SU-DHL-6 (cell line): ENCODE results near the gene GEMIN5.
"Not testable (repeated sequence)": the region's sequence is repeated elsewhere in the genome, so short reads cannot be mapped to it uniquely, and the experiment has no call there.

Experiments
- H2AFZ ChIP-seq: fragments of 200-600 bp; sonication (generic); 2 replicates; pipeline ENCODE4 v1.6.1; 2014; ENCODE audit warnings: low read depth, mild to moderate bottlenecking, moderate library complexity, mixed read lengths, antibody characterized with exemption, low read length; ENCODE audit not compliant: severe bottlenecking
- H3F3A ChIP-seq: fragments of 200-600 bp; shearing (Covaris generic); 2 replicates; pipeline ENCODE4 v1.6.0; 2016; ENCODE audit warnings: antibody characterized with exemption, mild to moderate bottlenecking; ENCODE audit not compliant: insufficient read depth
- H3K27ac ChIP-seq: fragments of 200-600 bp; sonication (generic); 2 replicates; pipeline ENCODE4 v1.5.1; 2016; ENCODE audit warnings: low read depth, mild to moderate bottlenecking, low read length, moderate library complexity, mixed read lengths
- H3K27me3 ChIP-seq: fragments of 200-600 bp; sonication (generic), shearing (Covaris generic); 2 replicates; pipeline ENCODE4 v1.6.0; 2014; ENCODE audit warnings: mild to moderate bottlenecking, low read length
- H3K36me3 ChIP-seq: fragments of 200-600 bp; sonication (generic); 2 replicates; pipeline ENCODE4 v1.6.1; 2014; ENCODE audit warnings: mild to moderate bottlenecking, low read length, mixed read lengths
- H3K4me2 ChIP-seq: fragments of 300-600, 200-600 bp; shearing (Covaris generic), sonication (generic); 2 replicates; pipeline ENCODE4 v1.6.0; 2014; ENCODE audit warnings: low read length, low read depth, mild to moderate bottlenecking; ENCODE audit not compliant: poor library complexity, severe bottlenecking
- H3K4me3 ChIP-seq: fragments of 200-600 bp; sonication (generic); 2 replicates; pipeline ENCODE4 v1.5.1; 2014; ENCODE audit warnings: antibody characterized with exemption, low read length, mild to moderate bottlenecking, mixed read lengths; ENCODE audit not compliant: insufficient read depth, poor library complexity, severe bottlenecking
- H3K79me2 ChIP-seq: fragments of 200-600 bp; sonication (generic); 2 replicates; pipeline ENCODE4 v1.6.1; 2014; ENCODE audit warnings: mild to moderate bottlenecking, low read length, moderate library complexity; ENCODE audit not compliant: insufficient read depth
- H3K9ac ChIP-seq: fragments of 200-600 bp; sonication (generic); 2 replicates; pipeline ENCODE4 v1.7.0; 2014; ENCODE audit warnings: mild to moderate bottlenecking, low read length
- H3K9me2 ChIP-seq: fragments of 200-600 bp; sonication (generic); replicated peaks from 2 replicates; pipeline ENCODE4 v1.6.1; 2014; ENCODE audit warnings: low read length; ENCODE audit not compliant: insufficient read depth
- H3K9me3 ChIP-seq: fragments of 200-600 bp; sonication (generic); 2 replicates; pipeline ENCODE4 v1.6.1; 2014; ENCODE audit warnings: low read length, mixed read lengths; ENCODE audit not compliant: insufficient read depth
- H4K20me1 ChIP-seq: fragments of 200-600 bp; sonication (generic); 2 replicates; pipeline ENCODE4 v1.6.1; 2014; ENCODE audit warnings: low read depth, mild to moderate bottlenecking, antibody characterized with exemption, low read length, moderate library complexity, mixed read lengths
- EZH2phosphoT487 ChIP-seq: fragments of 200-600 bp; sonication (generic), shearing (Covaris generic); conservative IDR thresholded peaks from 2 replicates; pipeline ENCODE4 v1.6.1; 2018; ENCODE audit warnings: mild to moderate bottlenecking, antibody characterized with exemption, low read length, moderate library complexity, mixed read lengths
- TF ChIP-seq, protein P1 (sequence below): fragments of 200-600 bp; sonication (generic); IDR thresholded peaks from one replicate; pipeline ENCODE4 v1.5.1; 2017; ENCODE audit warnings: antibody characterized with exemption, mild to moderate bottlenecking, low read length, moderate library complexity; ENCODE audit not compliant: insufficient read depth, poor library complexity, severe bottlenecking

Gene GEMIN5

DNA sequence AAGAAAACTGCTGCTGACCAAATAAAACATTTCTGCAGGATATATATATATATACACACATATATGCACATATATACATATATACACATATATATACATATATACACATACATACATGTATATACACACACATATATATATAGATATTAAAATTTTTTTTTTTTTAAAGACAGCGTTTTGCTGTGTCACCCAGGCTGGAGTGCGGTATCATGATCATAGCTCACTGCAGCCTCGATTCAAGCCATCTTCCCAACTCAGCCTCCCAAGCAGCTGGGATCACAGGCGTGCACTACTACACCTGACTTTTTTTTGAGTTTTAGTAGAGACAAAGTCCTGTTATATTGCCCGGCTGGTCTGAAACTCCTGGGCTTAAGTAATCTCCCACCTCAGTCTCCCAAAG lies 5.5 kb upstream of the GEMIN5 start:
- H3K27ac ChIP-seq: no peak overlapping the region
- H3K4me3 ChIP-seq: no peak overlapping the region
- H3F3A ChIP-seq: peaks cover 15% of the 10 kb centered on the region
- H3K9me3 ChIP-seq: no peaks in the 10 kb centered on the region
- peaks cover 4% of the 10 kb centered on the region; the same call in 1 of the 2 replicates for H4K20me1 ChIP-seq
- H3K79me2 ChIP-seq: peaks cover 70% of the 10 kb centered on the region
- TF ChIP-seq EZH2phosphoT487: no peak
- TF ChIP-seq, protein P1, sequence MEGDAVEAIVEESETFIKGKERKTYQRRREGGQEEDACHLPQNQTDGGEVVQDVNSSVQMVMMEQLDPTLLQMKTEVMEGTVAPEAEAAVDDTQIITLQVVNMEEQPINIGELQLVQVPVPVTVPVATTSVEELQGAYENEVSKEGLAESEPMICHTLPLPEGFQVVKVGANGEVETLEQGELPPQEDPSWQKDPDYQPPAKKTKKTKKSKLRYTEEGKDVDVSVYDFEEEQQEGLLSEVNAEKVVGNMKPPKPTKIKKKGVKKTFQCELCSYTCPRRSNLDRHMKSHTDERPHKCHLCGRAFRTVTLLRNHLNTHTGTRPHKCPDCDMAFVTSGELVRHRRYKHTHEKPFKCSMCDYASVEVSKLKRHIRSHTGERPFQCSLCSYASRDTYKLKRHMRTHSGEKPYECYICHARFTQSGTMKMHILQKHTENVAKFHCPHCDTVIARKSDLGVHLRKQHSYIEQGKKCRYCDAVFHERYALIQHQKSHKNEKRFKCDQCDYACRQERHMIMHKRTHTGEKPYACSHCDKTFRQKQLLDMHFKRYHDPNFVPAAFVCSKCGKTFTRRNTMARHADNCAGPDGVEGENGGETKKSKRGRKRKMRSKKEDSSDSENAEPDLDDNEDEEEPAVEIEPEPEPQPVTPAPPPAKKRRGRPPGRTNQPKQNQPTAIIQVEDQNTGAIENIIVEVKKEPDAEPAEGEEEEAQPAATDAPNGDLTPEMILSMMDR: no peak
- no peak overlapping the region for H3K9ac ChIP-seq
- no peaks in the 10 kb centered on the region for H3K9me2 ChIP-seq
- no peaks in the 10 kb centered on the region for H3K27me3 ChIP-seq
- H3K4me2 ChIP-seq: no peak overlapping the region
- no peak overlapping the region for H2AFZ ChIP-seq
- H3K36me3 ChIP-seq: 0 out of 2 replicates have a peak, but pooled peaks cover 3% of the 10 kb centered on the region

DNA sequence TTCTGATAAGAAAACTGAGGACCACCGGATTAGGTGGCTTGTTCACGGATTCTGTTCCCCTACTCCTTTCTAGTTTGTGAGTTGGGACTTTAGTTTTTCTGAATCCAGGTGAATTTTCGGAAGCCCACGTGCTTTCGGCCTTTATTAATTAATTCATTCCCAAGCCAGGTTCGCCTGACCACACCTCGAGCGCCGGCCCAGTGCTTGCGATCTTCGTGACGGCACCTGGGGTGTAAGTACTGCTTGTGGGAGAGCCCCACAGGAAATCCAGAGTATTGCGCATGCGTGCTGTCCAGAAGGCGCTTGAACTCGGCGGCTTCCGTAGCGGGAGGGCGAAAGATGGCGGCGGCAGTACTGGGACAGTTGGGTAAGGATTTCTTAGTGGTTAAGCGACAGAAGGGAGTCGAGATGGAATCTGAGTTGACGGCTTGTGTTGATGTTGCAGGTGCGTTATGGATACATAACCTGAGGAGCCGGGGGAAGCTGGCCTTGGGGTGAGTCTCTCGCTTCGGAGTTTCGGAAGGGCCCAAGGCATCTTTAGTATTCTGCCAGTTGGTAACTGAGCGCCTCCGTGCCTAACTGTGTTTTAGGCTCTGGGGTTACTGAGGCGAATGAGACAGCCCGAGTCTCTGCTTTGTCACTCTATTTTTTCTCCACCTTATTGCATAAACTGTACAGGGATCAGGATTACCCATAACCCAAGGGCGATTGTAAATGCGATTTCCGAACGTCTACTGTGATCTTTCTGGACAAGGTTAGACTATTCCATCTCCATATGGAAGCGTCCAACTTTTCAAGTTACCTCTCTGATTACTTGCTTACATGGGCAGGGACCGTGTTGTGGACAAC lies 3.0 kb upstream of the GEMIN5 start, which contains the start of gene MRPL22:
Gene MRPL22 (plus strand): TSS at position 302 of the 849 bp plus-strand sequence. CDS start 38 bp downstream, at position 340.
- H3K9me2 ChIP-seq: no peaks in the 10 kb centered on the region
- H3K27me3 ChIP-seq: no peaks in the 10 kb centered on the region
- peaks cover 66% of the 10 kb centered on the region for H3K79me2 ChIP-seq
- H3F3A ChIP-seq: peaks cover 15% of the 10 kb centered on the region
- peak within 1 kb of the TSS; percentile 75 for H3K9ac ChIP-seq
- 0 out of 2 replicates have a peak, but pooled peaks cover under 1% of the 10 kb centered on the region for H3K36me3 ChIP-seq
- no peaks in the 10 kb centered on the region for H3K9me3 ChIP-seq
- H3K4me2 ChIP-seq: peak within 1 kb of the TSS; percentile 70
- peaks cover 1% of the 10 kb centered on the region; the same call in 1 of the 2 replicates for H4K20me1 ChIP-seq
- peak within 1 kb of the TSS; percentile 84 for H2AFZ ChIP-seq
- peak within 1 kb of the TSS; percentile 55 for H3K27ac ChIP-seq
- no peak for TF ChIP-seq EZH2phosphoT487
- TF ChIP-seq, protein P1: no peak
- H3K4me3 ChIP-seq: peak within 1 kb of the TSS; percentile 62

DNA sequence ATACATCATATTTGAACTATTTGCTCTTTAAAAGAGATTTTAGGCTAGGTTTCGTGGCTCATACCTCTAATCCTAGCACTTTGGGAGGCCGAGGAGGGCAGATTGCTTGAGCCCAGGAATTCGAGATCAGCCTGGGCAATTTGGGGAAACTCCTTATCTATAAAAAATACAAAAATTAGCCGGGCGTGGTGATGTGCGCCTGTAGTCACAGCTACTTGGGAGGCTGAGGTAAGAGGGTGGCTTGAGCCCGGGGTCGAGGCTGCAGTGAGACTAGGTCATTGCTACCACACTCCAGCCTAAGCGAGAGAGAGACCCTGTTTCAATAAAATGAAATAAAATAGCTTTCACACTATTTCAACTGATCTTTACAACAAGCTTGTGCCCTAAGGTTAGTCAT lies 2.4 kb upstream of the GEMIN5 start:
- Histone ChIP-seq H2AFZ (peak overlapping the region; percentile 84), H3K27me3 (no peaks in the 10 kb centered on the region), H3K4me3 (peak overlapping the region; percentile 62), H3K9ac (peak overlapping the region; percentile 75), H4K20me1 (no peaks in the 10 kb centered on the region), H3K27ac (peak overlapping the region; percentile 35; the same call in 1 of the 2 replicates), H3K36me3 (no peaks in the 10 kb centered on the region), H3K4me2 (peak overlapping the region; percentile 70), H3K79me2 (peaks cover 63% of the 10 kb centered on the region), H3K9me2 (no peaks in the 10 kb centered on the region), H3F3A (peaks cover 15% of the 10 kb centered on the region), H3K9me3 (no peaks in the 10 kb centered on the region)
- TF ChIP-seq, protein P1: no peak
- TF ChIP-seq EZH2phosphoT487: no peak

DNA sequence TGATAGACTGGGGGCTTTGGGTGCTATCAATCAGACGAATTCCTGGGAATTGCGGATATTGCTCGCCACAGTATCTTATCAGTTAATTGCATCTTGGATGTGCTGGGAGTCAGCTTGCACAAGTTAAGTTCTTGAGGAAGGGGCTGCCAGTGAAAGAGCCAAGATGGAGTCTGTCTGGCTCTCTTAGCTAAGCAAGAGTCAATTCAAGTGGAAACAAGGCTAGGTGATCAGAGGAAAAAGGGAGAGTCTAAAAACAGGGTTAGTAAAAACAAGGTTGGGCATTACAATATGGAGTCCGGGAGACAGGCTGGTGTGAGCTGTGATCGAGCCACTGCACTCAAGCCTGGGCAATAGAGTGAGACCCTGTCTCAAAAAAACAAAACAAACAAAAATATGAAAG lies 1.4 kb upstream of the GEMIN5 start:
- not testable (repeated sequence) for H3K9me3 ChIP-seq, H3K27me3 ChIP-seq, H3K36me3 ChIP-seq, H3K4me2 ChIP-seq, H3K9ac ChIP-seq, H4K20me1 ChIP-seq, H3K27ac ChIP-seq, H3K4me3 ChIP-seq, H3K9me2 ChIP-seq
- Histone ChIP-seq H3F3A (peaks cover 10% of the 10 kb centered on the region), H2AFZ (peak overlapping the region; percentile 36), H3K79me2 (peaks cover 62% of the 10 kb centered on the region)
